GM12878 (cell line): ENCODE measurements around the gene PTPN21. TPM values are rescaled to one million over a fixed set of nuclear protein-coding genes. Genes with fewer than 3 reads are reported as not detected.

Experiments used
- CEBPZ ChIP-seq: fragments of 150-350 bp; IDR thresholded peaks from 2 replicates; pipeline ENCODE4 v1.6.1; 2016; ENCODE audit warnings: low read depth, low read length
- CHD1 ChIP-seq: IDR thresholded peaks from 2 replicates; pipeline ENCODE4 v1.6.1; 2012; ENCODE audit warnings: low read depth, low read length, improper control_type of control experiment
- CHD4 ChIP-seq: fragments of 200-600 bp; sonication (generic); IDR thresholded peaks from 2 replicates; pipeline ENCODE4 v1.6.1; 2016; ENCODE audit warnings: mild to moderate bottlenecking
- CREB1 ChIP-seq: IDR thresholded peaks from 2 replicates; pipeline ENCODE4 v1.6.1; 2012; ENCODE audit warnings: low read depth, mild to moderate bottlenecking, inconsistent platforms
- E4F1 ChIP-seq: fragments of 450-650 bp; IDR thresholded peaks from 2 replicates; pipeline ENCODE4 v1.6.1; 2018; ENCODE audit warnings: borderline replicate concordance, mild to moderate bottlenecking; ENCODE audit not compliant: partially characterized antibody
- EGR1 ChIP-seq, 2 experiments: IDR thresholded peaks; 1 replicate in 1 of 2; 2 replicates in 1 of 2; pipeline ENCODE4 v1.6.1; 2011 to 2012; ENCODE audit warnings: low read depth in 2 of 2, low read length in 2 of 2, borderline replicate concordance in 1 of 2, mild to moderate bottlenecking in 1 of 2, moderate library complexity in 1 of 2
- ELK1 ChIP-seq: IDR thresholded peaks from 2 replicates; pipeline ENCODE4 v1.6.1; 2012; ENCODE audit warnings: low read depth, low read length, improper control_type of control experiment
- FOXK2 ChIP-seq: fragments of 450-650 bp; IDR thresholded peaks from 2 replicates; pipeline ENCODE4 v1.6.1; 2017; ENCODE audit warnings: mild to moderate bottlenecking, moderate library complexity
- JUNB ChIP-seq: IDR thresholded peaks from 2 replicates; pipeline ENCODE4 v1.6.1; 2016; ENCODE audit warnings: antibody characterized with exemption, mild to moderate bottlenecking
- LARP7 ChIP-seq: fragments of 450-650 bp; IDR thresholded peaks from 2 replicates; pipeline ENCODE4 v1.6.1; 2017; ENCODE audit warnings: mild to moderate bottlenecking
- NFXL1 ChIP-seq: fragments of 450-650 bp; IDR thresholded peaks from 2 replicates; pipeline ENCODE4 v1.6.1; 2017; ENCODE audit warnings: antibody characterized with exemption, mild to moderate bottlenecking, borderline replicate concordance
- NR2C2 ChIP-seq: IDR thresholded peaks from 2 replicates; pipeline ENCODE4 v1.6.1; 2011; ENCODE audit warnings: borderline replicate concordance, low read depth; ENCODE audit not compliant: control insufficient read depth, insufficient read length
- NRF1 ChIP-seq: conservative IDR thresholded peaks from 2 replicates; pipeline ENCODE4 v1.6.1; 2011; ENCODE audit warnings: mild to moderate bottlenecking, low read depth, low read length, improper control_type of control experiment
- PBX3 ChIP-seq: IDR thresholded peaks from 2 replicates; pipeline ENCODE4 v1.6.1; 2011; ENCODE audit warnings: mild to moderate bottlenecking, low read depth, low read length, moderate library complexity; ENCODE audit not compliant: insufficient replicate concordance
- RAD51 ChIP-seq: fragments of 450-650 bp; IDR thresholded peaks from 2 replicates; pipeline ENCODE4 v1.6.1; 2016; ENCODE audit warnings: moderate library complexity, mild to moderate bottlenecking, inconsistent platforms
- RB1 ChIP-seq: fragments of 450-650 bp; formaldehyde crosslinking; IDR thresholded peaks from 2 replicates; pipeline ENCODE4 v1.6.1; 2017; ENCODE audit warnings: mild to moderate bottlenecking, borderline replicate concordance
- RCOR1 ChIP-seq: conservative IDR thresholded peaks from 2 replicates; pipeline ENCODE4 v1.6.1; 2012; ENCODE audit warnings: low read depth, low read length, improper control_type of control experiment
- SUPT20H ChIP-seq: IDR thresholded peaks from 2 replicates; pipeline ENCODE4 v1.6.1; 2011; ENCODE audit warnings: low read depth, mild to moderate bottlenecking, low read length, moderate library complexity, borderline replicate concordance; ENCODE audit not compliant: control insufficient read depth
- USF2 ChIP-seq: IDR thresholded peaks from 2 replicates; pipeline ENCODE4 v1.6.1; 2011; ENCODE audit warnings: low read depth, low read length, improper control_type of control experiment, borderline replicate concordance
- WRNIP1 ChIP-seq: IDR thresholded peaks from 2 replicates; pipeline ENCODE4 v1.6.1; 2011; ENCODE audit warnings: low read depth, low read length, improper control_type of control experiment, borderline replicate concordance
- ZBED1 ChIP-seq: IDR thresholded peaks from 2 replicates; pipeline ENCODE4 v1.6.1; 2016; ENCODE audit warnings: borderline replicate concordance
- ZSCAN29 ChIP-seq: fragments of 450-650 bp; IDR thresholded peaks from 2 replicates; pipeline ENCODE4 v1.6.1; 2017; ENCODE audit warnings: mild to moderate bottlenecking, moderate library complexity
- polyA plus RNA-seq, 11 experiments: library from polyadenylated mRNA; depleted of rRNA in 4 of 11; unstranded in 6 of 11; stranded (reverse) in 5 of 11; fragments of >200 nt; fragmentation: Nextera tagmentation in 4 of 11; fragmentation: Illumina TruSeq in 1 of 11; extraction: Ambion mirVana in 4 of 11; extraction: Trizol in 1 of 11; gene quantifications; 1 replicate in 1 of 11; 2 replicates in 10 of 11; pipeline versions ENCODE4 v1.2.1 to v1.2.3, GENCODE V29; 2011 to 2016; ENCODE audit warnings: inconsistent platforms in 2 of 11, missing spikeins in 2 of 11, low read depth in 1 of 11
- total RNA-seq, 4 experiments: library from RNA; depleted of rRNA in 3 of 4; stranded (reverse); fragments of >200 nt in 3 of 4; fragmentation: Illumina TruSeq in 1 of 4; extraction: Trizol in 1 of 4; gene quantifications; 2 replicates each; pipeline versions ENCODE4 v1.2.1 to v1.2.3, GENCODE V29; 2013 to 2021

The PTPN21 gene
- total and polyA plus RNA-seq, 10 of the 15 experiments (the other 5 are each of a cell fraction or from before 2014, with no cell fraction given): 0.01 to 0.23 (median 0.04) TPM; not detected in 3

- no peak for TF ChIP-seq PBX3
- no peak for TF ChIP-seq CHD1
- TF ChIP-seq USF2: no peak
- TF ChIP-seq FOXK2: no peak
- no peak for TF ChIP-seq RCOR1
- TF ChIP-seq NR2C2: no peak
- no peak for TF ChIP-seq SUPT20H
- TF ChIP-seq E4F1: no peak
- TF ChIP-seq RB1: no peak
- no peak for TF ChIP-seq ZSCAN29
- 0 out of 2 replicates have a peak, but pooled peaks have one; percentile 23 for TF ChIP-seq CREB1
- TF ChIP-seq NRF1: no peak
- no peak for TF ChIP-seq NFXL1
- peak; percentile 4; the same call in 1 of the 2 replicates for TF ChIP-seq ZBED1
- no peak for TF ChIP-seq CHD4
- TF ChIP-seq JUNB: peak; percentile 99
- no peak for TF ChIP-seq CEBPZ
- no peak for TF ChIP-seq WRNIP1
- no peak for TF ChIP-seq EGR1 (IDR thresholded peaks at IDR 0.05; ENCODE audit: borderline replicate concordance in 1 of 2, low read depth in 2 of 2, low read length in 2 of 2)
- no peak; the same call in 1 of the 2 replicates for TF ChIP-seq LARP7
- no peak for TF ChIP-seq ELK1
- TF ChIP-seq RAD51: no peak
These were observed 45.1 kb upstream of the PTPN21 start (continued) for GRCh38 chr14:88599761-88600439.
